Fibroblast of lung (primary cell): ENCODE results near the gene FHAD1. TPM values are rescaled to one million over a fixed set of nuclear protein-coding genes. Genes with fewer than 3 reads are reported as not detected.

ENCODE experiments used
- DNase-seq, 2 donors: peaks; one replicate each; pipeline versions ENCODE4 v3.0.0 to v3.0.0-alpha.2; 2010; ENCODE audit warnings: low read depth in 2 of 2
- H2AFZ ChIP-seq: 2 replicates; pipeline ENCODE4 v1.5.1; 2012; ENCODE audit warnings: low read length, control low read depth, inconsistent platforms
- H3K27ac ChIP-seq: 2 replicates; pipeline ENCODE4 v1.5.1; 2011; ENCODE audit warnings: low read length, control low read depth; ENCODE audit not compliant: insufficient read depth
- H3K27me3 ChIP-seq: 2 replicates; pipeline ENCODE4 v1.5.1; 2011; ENCODE audit warnings: mild to moderate bottlenecking, low read length; ENCODE audit not compliant: control insufficient read depth, insufficient read depth
- H3K36me3 ChIP-seq: 2 replicates; pipeline ENCODE4 v1.5.1; 2011; ENCODE audit warnings: low read length; ENCODE audit not compliant: control insufficient read depth, insufficient read depth
- H3K4me1 ChIP-seq: 2 replicates; pipeline ENCODE4 v1.5.1; 2011; ENCODE audit warnings: low read length; ENCODE audit not compliant: control insufficient read depth, insufficient read depth; ENCODE audit errors: extremely low read depth
- H3K4me2 ChIP-seq: 2 replicates; pipeline ENCODE4 v1.5.1; 2011; ENCODE audit warnings: low read length, control low read depth; ENCODE audit not compliant: insufficient read depth; ENCODE audit errors: extremely low read depth
- H3K4me3 ChIP-seq, 4 experiments: fragments of 200-600 bp in 1 of 4; sonication (generic) in 1 of 4; replicated peaks in 1 of 4; 2 replicates each; pipeline ENCODE4 v1.5.1; 2011 to 2016; ENCODE audit warnings: low read length in 4 of 4, low read depth in 3 of 4, mild to moderate bottlenecking in 3 of 4, control low read depth in 2 of 4, inconsistent platforms in 1 of 4, mixed read lengths in 1 of 4; ENCODE audit not compliant: insufficient read depth in 1 of 4; ENCODE audit errors: control extremely low read depth in 1 of 4
- H3K79me2 ChIP-seq: 2 replicates; pipeline ENCODE4 v1.5.1; 2012; ENCODE audit warnings: mild to moderate bottlenecking, low read length, inconsistent platforms; ENCODE audit not compliant: control insufficient read depth, insufficient read depth
- H3K9ac ChIP-seq: 2 replicates; pipeline ENCODE4 v1.5.1; 2011; ENCODE audit warnings: mild to moderate bottlenecking, low read length, control low read depth; ENCODE audit not compliant: insufficient read depth
- H3K9me3 ChIP-seq: 2 replicates; pipeline ENCODE4 v1.5.1; 2012; ENCODE audit warnings: low read depth, low read length; ENCODE audit not compliant: control insufficient read depth, insufficient read depth
- H4K20me1 ChIP-seq: 2 replicates; pipeline ENCODE4 v1.5.1; 2011; ENCODE audit warnings: low read length; ENCODE audit not compliant: control insufficient read depth, insufficient read depth; ENCODE audit errors: extremely low read depth
- EZH2 ChIP-seq: IDR thresholded peaks from 2 replicates; pipeline ENCODE4 v1.5.1; 2012; ENCODE audit warnings: low read length, control low read depth, mild to moderate bottlenecking; ENCODE audit errors: missing control alignments
- polyA plus RNA-seq, 2 donors: library from polyadenylated mRNA; depleted of rRNA in 1 of 2; stranded (reverse) in 1 of 2; unstranded in 1 of 2; fragments of >200 nt; gene quantifications; 2 replicates each; pipeline ENCODE4 v1.2.1, GENCODE V29; 2011 to 2012; ENCODE audit warnings: missing spikeins in 1 of 2
- total RNA-seq: library from RNA; depleted of rRNA; stranded (reverse); fragments of >200 nt; gene quantifications from 2 replicates; pipeline ENCODE4 v1.2.1, GENCODE V29; 2014
- TF ChIP-seq, protein P1 (sequence below), 2 donors: IDR thresholded peaks in 1 of 2; conservative IDR thresholded peaks in 1 of 2; 1 replicate in 1 of 2; 2 replicates in 1 of 2; pipeline ENCODE4 v1.5.1; 2011 to 2012; ENCODE audit warnings: low read length in 2 of 2, control low read depth in 1 of 2, inconsistent platforms in 1 of 2, low read depth in 1 of 2, mild to moderate bottlenecking in 1 of 2

FHAD1 gene
- total and polyA plus RNA-seq, 2 donors (not counting 1 experiment from before 2014, with no cell fraction given), result 0.09 to 0.66 TPM

DNA sequence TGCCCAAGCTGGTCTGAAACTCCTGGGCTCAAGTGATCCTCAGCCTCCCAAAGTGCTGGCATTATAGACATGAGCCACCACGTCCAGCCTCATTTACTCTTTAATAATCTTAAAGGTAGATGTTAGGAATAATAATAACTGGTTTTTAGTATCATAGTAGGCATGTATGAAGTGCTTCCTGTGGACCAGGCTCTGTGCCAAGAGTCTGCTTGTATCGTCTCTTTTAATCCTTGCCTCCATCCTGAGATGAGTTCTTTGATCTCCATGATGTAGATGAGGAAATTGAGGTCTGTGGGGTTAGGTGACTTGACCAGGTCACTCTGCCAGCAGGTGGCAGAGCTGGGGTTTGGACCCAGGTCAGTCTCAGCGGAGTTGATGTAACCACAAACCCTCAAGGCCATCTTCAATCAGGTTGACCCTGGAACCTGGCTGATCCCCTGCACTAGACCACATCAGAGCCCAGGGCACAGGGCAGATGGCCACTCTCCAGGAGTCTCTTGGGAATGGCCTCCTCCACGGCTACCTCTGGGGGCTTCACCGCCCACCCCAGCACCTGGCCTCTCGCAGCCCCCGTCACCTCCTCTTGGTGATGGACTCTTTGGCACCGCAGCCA is 173.9 kb downstream of the FHAD1 start:
- H3K4me3 ChIP-seq, result no peak overlapping the region
- H3K9me3 ChIP-seq, result no peaks in the 10 kb centered on the region
- no peaks in the 10 kb centered on the region for H4K20me1 ChIP-seq
- no peak for DNase-seq
- TF ChIP-seq EZH2, result no peak
- TF ChIP-seq, protein P1, sequence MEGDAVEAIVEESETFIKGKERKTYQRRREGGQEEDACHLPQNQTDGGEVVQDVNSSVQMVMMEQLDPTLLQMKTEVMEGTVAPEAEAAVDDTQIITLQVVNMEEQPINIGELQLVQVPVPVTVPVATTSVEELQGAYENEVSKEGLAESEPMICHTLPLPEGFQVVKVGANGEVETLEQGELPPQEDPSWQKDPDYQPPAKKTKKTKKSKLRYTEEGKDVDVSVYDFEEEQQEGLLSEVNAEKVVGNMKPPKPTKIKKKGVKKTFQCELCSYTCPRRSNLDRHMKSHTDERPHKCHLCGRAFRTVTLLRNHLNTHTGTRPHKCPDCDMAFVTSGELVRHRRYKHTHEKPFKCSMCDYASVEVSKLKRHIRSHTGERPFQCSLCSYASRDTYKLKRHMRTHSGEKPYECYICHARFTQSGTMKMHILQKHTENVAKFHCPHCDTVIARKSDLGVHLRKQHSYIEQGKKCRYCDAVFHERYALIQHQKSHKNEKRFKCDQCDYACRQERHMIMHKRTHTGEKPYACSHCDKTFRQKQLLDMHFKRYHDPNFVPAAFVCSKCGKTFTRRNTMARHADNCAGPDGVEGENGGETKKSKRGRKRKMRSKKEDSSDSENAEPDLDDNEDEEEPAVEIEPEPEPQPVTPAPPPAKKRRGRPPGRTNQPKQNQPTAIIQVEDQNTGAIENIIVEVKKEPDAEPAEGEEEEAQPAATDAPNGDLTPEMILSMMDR (conservative IDR thresholded peaks at IDR 0.05 in 1 of 2, IDR thresholded peaks at IDR 0.05 in 1 of 2; ENCODE audit: low read depth in 1 of 2, low read length in 2 of 2), result no peak
- H3K9ac ChIP-seq, result no peak overlapping the region
- peaks cover 18% of the 10 kb centered on the region for H3K79me2 ChIP-seq
- H3K27ac ChIP-seq, result no peak overlapping the region
- peaks cover 10% of the 10 kb centered on the region for H3K4me1 ChIP-seq
- no peak overlapping the region for H3K4me2 ChIP-seq
- no peaks in the 10 kb centered on the region for H3K27me3 ChIP-seq
- H3K36me3 ChIP-seq, result no peaks in the 10 kb centered on the region
- no peak overlapping the region for H2AFZ ChIP-seq

DNA sequence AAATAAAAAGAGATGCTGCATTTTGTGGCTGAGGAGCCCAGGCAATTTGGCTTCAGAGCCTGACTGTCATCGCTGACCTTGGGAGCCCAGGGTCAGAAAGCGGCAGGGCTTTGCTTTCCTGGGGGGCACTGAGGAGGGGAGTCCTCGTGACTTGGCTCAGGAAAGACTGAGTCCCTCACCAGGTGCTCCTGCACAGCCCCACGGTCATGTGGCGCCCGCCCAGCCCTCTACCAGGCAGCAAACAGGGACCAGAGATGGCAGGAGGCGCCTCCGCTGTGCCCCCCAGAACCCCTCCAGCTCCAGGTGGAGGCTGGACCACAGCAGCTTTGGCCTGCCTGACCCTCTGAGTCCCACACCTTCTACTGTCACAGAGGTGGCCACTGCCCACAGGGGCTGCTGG is 175.8 kb downstream of the FHAD1 start:
- Histone ChIP-seq H2AFZ (no peak overlapping the region), H3K27ac (no peak overlapping the region), H3K27me3 (no peaks in the 10 kb centered on the region), H3K36me3 (no peaks in the 10 kb centered on the region), H3K4me2 (no peak overlapping the region), H3K9ac (no peak overlapping the region), H3K4me3 (no peak overlapping the region), H4K20me1 (no peaks in the 10 kb centered on the region), H3K4me1 (peaks cover 4% of the 10 kb centered on the region), H3K79me2 (peaks cover 18% of the 10 kb centered on the region), H3K9me3 (no peaks in the 10 kb centered on the region)
- TF ChIP-seq, protein P1 (conservative IDR thresholded peaks at IDR 0.05 in 1 of 2, IDR thresholded peaks at IDR 0.05 in 1 of 2; ENCODE audit: low read depth in 1 of 2, low read length in 2 of 2), result no peak
- no peak for TF ChIP-seq EZH2
- DNase-seq, result no peak

DNA sequence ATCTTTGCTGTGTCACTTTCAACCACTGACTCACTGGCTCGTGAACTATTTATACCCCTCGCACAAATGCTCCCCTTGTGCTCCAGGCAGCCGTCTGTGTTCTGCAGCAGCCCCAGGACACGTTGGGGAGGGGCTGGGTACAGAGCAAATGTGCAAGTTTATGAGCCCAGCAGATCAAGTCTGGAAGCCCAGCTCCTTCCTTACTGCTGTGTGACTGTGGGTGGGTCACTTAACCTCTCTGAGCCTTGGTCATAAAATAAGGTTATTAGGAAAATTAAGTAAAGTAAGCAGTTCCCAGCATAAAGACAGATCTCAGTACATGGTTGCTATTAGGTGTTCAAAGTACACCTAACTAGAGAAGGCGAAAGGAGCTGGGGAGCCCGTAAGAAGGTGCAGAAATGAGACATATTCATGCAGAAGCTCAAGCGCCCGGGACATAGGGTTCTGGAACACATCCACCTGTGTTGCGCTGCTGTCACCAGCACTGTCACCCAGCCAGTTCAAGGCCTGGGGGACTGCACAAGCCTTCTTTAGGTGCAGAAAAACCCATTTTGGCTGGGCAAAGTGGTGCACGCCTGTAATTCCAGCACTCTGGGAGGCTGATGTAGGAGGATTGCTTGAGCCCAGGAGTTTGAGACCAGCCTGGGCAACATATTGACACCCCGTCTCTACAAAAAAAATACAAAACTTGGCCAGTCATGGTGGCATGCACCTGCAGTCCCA is 176.5 kb downstream of the FHAD1 start:
- Histone ChIP-seq H3K27ac (no peak overlapping the region), H3K36me3 (no peaks in the 10 kb centered on the region), H3K9me3 (no peaks in the 10 kb centered on the region), H3K4me1 (peaks cover 3% of the 10 kb centered on the region), H3K4me2 (no peak overlapping the region), H3K4me3 (no peak overlapping the region), H3K9ac (no peak overlapping the region), H3K27me3 (no peaks in the 10 kb centered on the region), H4K20me1 (no peaks in the 10 kb centered on the region), H2AFZ (no peak overlapping the region), H3K79me2 (peaks cover 18% of the 10 kb centered on the region)
- DNase-seq, result no peak
- TF ChIP-seq EZH2, result no peak
- TF ChIP-seq, protein P1 (conservative IDR thresholded peaks at IDR 0.05 in 1 of 2, IDR thresholded peaks at IDR 0.05 in 1 of 2; ENCODE audit: low read depth in 1 of 2, low read length in 2 of 2), result no peak
